ENCODE data around the gene CARD6. TPM values are rescaled to one million over a fixed set of nuclear protein-coding genes. Genes with fewer than 3 reads are reported as not detected.

The CARD6 gene
- total RNA-seq, 4 donors from 2014 or later, result 4.1 to 20.6 (median 7.1) TPM

- TF ChIP-seq CTCF (IDR thresholded peaks at IDR 0.05), result no peak
- no peak for TF ChIP-seq POLR2A (IDR thresholded peaks at IDR 0.05)
- Histone ChIP-seq H3K27ac (no peak overlapping the region), H3K4me1 (peaks cover 0 to 7% (median 0%) of the 10 kb centered on the region in 4 donors), H3K36me3 (peaks cover 0 to 68% (median 2%) of the 10 kb centered on the region in 3 donors), H3K4me3 (no peak overlapping the region), H3K27me3 (no peaks in the 10 kb centered on the region), H3K9me3 (no peaks in the 10 kb centered on the region)
- DNase-seq, result no peak
These were observed 13.0 kb upstream of the CARD6 start for GRCh38 chr5:40828021-40828631.

GRCh38 chr5:40828690-40829661 lies 12.2 kb upstream of the CARD6 start:
- Histone ChIP-seq H3K27ac (no peak overlapping the region), H3K27me3 (no peaks in the 10 kb centered on the region), H3K36me3 (peaks cover 0 to 71% (median 2%) of the 10 kb centered on the region in 3 donors)

GRCh38 chr5:40829748-40830533 lies 11.2 kb upstream of the CARD6 start:
- TF ChIP-seq CTCF (IDR thresholded peaks at IDR 0.05) (no peak), POLR2A (IDR thresholded peaks at IDR 0.05) (no peak)
- H3K4me1 ChIP-seq, result peaks cover 0 to 18% (median 4%) of the 10 kb centered on the region in 4 donors
- no peak overlapping the region for H3K4me3 ChIP-seq
- H3K27me3 ChIP-seq, result no peaks in the 10 kb centered on the region
- peaks cover 0 to 71% (median 2%) of the 10 kb centered on the region in 3 donors for H3K36me3 ChIP-seq
- no peaks in the 10 kb centered on the region for H3K9me3 ChIP-seq
- H3K27ac ChIP-seq, result no peak overlapping the region
- DNase-seq, result no peak

More at GRCh38 chr5:40828690-40829661, 12.2 kb upstream of the CARD6 start:
- no peaks in the 10 kb centered on the region for H3K9me3 ChIP-seq
- no peak for DNase-seq
- peaks cover 0 to 15% (median 3%) of the 10 kb centered on the region in 4 donors for H3K4me1 ChIP-seq
- no peak for TF ChIP-seq CTCF (IDR thresholded peaks at IDR 0.05)
- TF ChIP-seq POLR2A (IDR thresholded peaks at IDR 0.05), result no peak
- no peak overlapping the region for H3K4me3 ChIP-seq

GRCh38 chr5:40831346-40832210 lies 9.6 kb upstream of the CARD6 start:
- DNase-seq, result no peak
- H3K4me3 ChIP-seq, result no peak overlapping the region
- H3K27me3 ChIP-seq, result no peaks in the 10 kb centered on the region
- no peaks in the 10 kb centered on the region for H3K9me3 ChIP-seq
- H3K36me3 ChIP-seq, result peaks cover 0 to 69% (median 2%) of the 10 kb centered on the region in 3 donors
- no peak overlapping the region for H3K27ac ChIP-seq
- H3K4me1 ChIP-seq, result peaks cover 0 to 23% (median 4%) of the 10 kb centered on the region in 4 donors
- TF ChIP-seq CTCF (IDR thresholded peaks at IDR 0.05), result no peak
- TF ChIP-seq POLR2A (IDR thresholded peaks at IDR 0.05), result no peak

All from Peyer's patch (tissue), 4 donors.